Hematopoietic multipotent progenitor cell treated with erythropoietin and hydrocortisone succinate and interleukin-3 and kit ligand, for 4 days (in vitro differentiated cells): ENCODE measurements around the gene ATP1A3.

Experiments used
- DNase-seq: peaks from one replicate; pipeline ENCODE4 v3.0.0-alpha.2; 2015

ATP1A3 gene

GRCh38 chr19:41927497-41928192, 66.4 kb downstream of the ATP1A3 start:
- no peak for DNase-seq

- DNase-seq = no peak
Observed at GRCh38 chr19:41926763-41927496, 67.1 kb downstream of the ATP1A3 start.

GRCh38 chr19:41926028-41926762, 67.8 kb downstream of the ATP1A3 start:
- DNase-seq = no peak

GRCh38 chr19:41925208-41926003, 68.6 kb downstream of the ATP1A3 start:
- DNase-seq = no peak

GRCh38 chr19:41924151-41925145, 69.6 kb downstream of the ATP1A3 start:
- DNase-seq = no peak

- DNase-seq = no peak
Observed at GRCh38 chr19:41923045-41923788, 70.8 kb downstream of the ATP1A3 start.

- no peak for DNase-seq
Observed at GRCh38 chr19:41922585-41922984, 71.4 kb downstream of the ATP1A3 start.

- no peak for DNase-seq
Observed at GRCh38 chr19:41921577-41922576, 72.2 kb downstream of the ATP1A3 start.

GRCh38 chr19:41920882-41921576, 73.0 kb downstream of the ATP1A3 start:
- no peak for DNase-seq

- DNase-seq = no peak
Observed at GRCh38 chr19:41919948-41920712, 73.9 kb downstream of the ATP1A3 start.

- no peak for DNase-seq
Observed at GRCh38 chr19:41918653-41919244, 75.3 kb downstream of the ATP1A3 start.

- no peak for DNase-seq
Observed at GRCh38 chr19:41918095-41918494, 75.9 kb downstream of the ATP1A3 start.

- DNase-seq = no peak
Observed at GRCh38 chr19:41917676-41918075, 76.4 kb downstream of the ATP1A3 start.
